Neural crest cell (in vitro differentiated cells): ENCODE results near the gene RAI1. TPM values are rescaled to one million over a fixed set of nuclear protein-coding genes. Genes with fewer than 3 reads are reported as not detected.

Experiments
- DNase-seq: peaks from one replicate; pipeline ENCODE4 v3.0.0; 2021; ENCODE audit warnings: low read depth, mixed read lengths, low spot score
- H3K27ac Mint-ChIP-seq: one replicate; pipeline ENCODE4 v1.8.0; 2021; ENCODE audit warnings: mild to moderate bottlenecking, mixed read lengths; ENCODE audit not compliant: unreplicated experiment
- H3K27me3 Mint-ChIP-seq: 2 replicates; pipeline ENCODE4 v1.8.0; 2021; ENCODE audit warnings: low read depth, mild to moderate bottlenecking, mixed read lengths
- H3K36me3 Mint-ChIP-seq: 2 replicates; pipeline ENCODE4 v1.8.0; 2021; ENCODE audit warnings: low read depth, mild to moderate bottlenecking, mixed read lengths
- H3K4me1 Mint-ChIP-seq: 2 replicates; pipeline ENCODE4 v1.8.0; 2021; ENCODE audit warnings: mixed read lengths
- H3K4me3 Mint-ChIP-seq: one replicate; pipeline ENCODE4 v1.8.0; 2021; ENCODE audit warnings: mild to moderate bottlenecking, mixed read lengths
- H3K9me3 Mint-ChIP-seq: 2 replicates; pipeline ENCODE4 v1.8.0; 2021; ENCODE audit warnings: mixed read lengths
- total RNA-seq: library from RNA; stranded (reverse); gene quantifications from 2 replicates; pipeline ENCODE4 v1.2.1, GENCODE V29; 2021
- TF ChIP-seq, protein P1 (sequence below): fragments of 200-600 bp; sonication (generic); conservative IDR thresholded peaks from 2 replicates; pipeline ENCODE4 v1.5.0; 2021; ENCODE audit warnings: antibody characterized with exemption, mild to moderate bottlenecking

The RAI1 gene
- total RNA-seq, 1 donor from 2014 or later, result 54.0 TPM

DNA sequence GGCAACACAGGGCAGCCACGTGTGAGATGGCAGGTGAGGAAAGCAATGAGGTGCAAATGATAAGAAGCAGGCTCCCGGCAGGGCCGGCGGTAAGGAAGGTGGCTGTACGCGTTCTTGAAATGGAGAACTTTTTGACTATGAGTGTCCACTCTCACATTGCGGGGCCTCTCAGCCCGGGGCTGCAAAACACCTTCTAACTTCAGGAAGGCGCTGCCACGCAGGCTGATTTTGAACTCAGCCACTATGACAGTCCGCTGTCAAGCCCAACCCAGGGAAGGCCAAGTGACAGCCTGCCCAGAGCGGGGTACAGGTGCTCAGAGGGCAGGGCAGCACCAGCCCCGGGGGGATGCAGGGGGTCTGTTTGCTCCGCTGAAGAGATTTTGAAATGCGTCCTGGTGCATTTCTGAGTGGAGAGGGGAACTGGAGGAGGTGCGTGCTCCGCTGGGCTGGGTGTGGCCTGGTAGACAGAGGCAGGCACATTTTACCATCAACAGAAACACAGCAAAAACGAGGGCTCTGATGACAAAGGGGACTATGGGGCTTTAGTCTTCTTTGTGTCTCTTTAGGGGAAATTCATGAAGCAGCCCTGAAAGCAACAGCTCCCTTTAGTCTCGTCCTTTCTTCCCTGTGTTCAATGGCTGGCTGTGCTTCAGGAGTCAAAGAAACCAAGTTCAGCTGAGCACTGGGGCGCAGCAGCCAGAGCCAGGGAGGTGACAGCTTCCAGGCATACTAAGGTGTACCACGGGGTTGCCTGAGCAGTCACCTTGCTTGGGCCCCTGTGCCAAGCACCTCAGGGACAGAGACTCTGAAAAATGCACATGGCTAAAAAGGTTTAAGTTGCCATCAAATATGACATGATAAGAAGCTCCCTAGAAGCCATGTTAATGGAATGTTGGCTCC, 170.1 kb downstream of the RAI1 start:
- no peaks in the 10 kb centered on the region for H3K9me3 Mint-ChIP-seq
- H3K36me3 Mint-ChIP-seq, result no peaks in the 10 kb centered on the region
- peaks cover 42% of the 10 kb centered on the region for H3K4me1 Mint-ChIP-seq
- TF ChIP-seq, protein P1, sequence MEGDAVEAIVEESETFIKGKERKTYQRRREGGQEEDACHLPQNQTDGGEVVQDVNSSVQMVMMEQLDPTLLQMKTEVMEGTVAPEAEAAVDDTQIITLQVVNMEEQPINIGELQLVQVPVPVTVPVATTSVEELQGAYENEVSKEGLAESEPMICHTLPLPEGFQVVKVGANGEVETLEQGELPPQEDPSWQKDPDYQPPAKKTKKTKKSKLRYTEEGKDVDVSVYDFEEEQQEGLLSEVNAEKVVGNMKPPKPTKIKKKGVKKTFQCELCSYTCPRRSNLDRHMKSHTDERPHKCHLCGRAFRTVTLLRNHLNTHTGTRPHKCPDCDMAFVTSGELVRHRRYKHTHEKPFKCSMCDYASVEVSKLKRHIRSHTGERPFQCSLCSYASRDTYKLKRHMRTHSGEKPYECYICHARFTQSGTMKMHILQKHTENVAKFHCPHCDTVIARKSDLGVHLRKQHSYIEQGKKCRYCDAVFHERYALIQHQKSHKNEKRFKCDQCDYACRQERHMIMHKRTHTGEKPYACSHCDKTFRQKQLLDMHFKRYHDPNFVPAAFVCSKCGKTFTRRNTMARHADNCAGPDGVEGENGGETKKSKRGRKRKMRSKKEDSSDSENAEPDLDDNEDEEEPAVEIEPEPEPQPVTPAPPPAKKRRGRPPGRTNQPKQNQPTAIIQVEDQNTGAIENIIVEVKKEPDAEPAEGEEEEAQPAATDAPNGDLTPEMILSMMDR, result no peak
- DNase-seq, result no peak
- H3K4me3 Mint-ChIP-seq, result no peak overlapping the region
- H3K27me3 Mint-ChIP-seq, result no peaks in the 10 kb centered on the region
- H3K27ac Mint-ChIP-seq, result peak overlapping the region; percentile 91

DNA sequence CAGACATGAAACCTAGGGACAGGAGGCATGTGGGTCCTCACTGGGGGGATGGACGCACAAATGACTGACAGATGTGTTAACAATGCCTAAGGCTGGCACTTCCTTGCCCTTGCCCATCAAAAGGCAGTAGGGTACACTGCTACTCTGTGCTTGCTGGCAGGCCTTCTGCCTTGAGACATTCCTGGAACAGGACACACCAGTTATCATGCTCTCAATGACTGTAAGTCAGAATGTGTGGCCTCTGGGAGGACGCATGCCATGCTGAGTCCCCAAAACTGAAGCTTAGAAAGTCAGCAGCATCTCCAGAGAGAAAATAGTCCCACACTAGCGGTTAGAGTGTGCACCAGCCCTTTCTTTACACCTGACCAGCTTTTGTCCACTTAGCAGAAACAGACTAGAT, 171.7 kb downstream of the RAI1 start:
- Mint-ChIP-seq H3K27ac (no peak overlapping the region), H3K4me1 (peaks cover 42% of the 10 kb centered on the region), H3K27me3 (no peaks in the 10 kb centered on the region), H3K4me3 (no peak overlapping the region), H3K36me3 (no peaks in the 10 kb centered on the region), H3K9me3 (no peaks in the 10 kb centered on the region)
- DNase-seq, result no peak
- TF ChIP-seq, protein P1, result no peak

DNA sequence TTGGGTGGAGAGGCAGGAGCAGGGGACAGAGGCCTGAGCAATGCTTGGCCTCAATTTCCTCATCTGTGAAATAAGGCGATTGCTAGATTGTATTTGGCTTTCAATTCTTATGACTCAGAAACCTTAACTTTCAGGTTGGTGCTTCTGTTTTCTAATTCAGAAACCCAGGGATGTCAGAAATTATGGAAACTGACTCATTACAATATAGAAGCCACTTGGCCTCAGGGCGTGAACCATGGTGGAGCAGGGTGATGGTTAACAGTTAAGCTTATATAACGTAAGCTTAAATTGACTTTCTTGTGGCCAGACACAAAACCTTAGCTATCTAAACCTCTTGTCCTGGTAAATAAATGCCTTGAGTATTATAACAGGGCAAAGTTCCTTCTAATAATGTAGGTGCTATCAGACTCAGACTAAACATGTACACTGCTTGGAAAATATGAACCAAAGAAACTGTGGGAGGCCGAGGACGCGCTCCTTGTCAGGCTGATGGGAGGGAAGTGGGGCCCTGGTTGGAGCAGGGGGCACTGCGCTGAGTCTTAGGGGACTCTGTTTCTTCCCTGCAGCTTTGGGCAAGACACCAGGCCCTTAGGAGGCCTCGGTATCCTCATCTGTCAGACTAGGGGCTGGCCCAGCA, 172.7 kb downstream of the RAI1 start:
- Mint-ChIP-seq H3K36me3 (no peaks in the 10 kb centered on the region), H3K4me3 (no peak overlapping the region), H3K9me3 (no peaks in the 10 kb centered on the region), H3K27me3 (no peaks in the 10 kb centered on the region), H3K27ac (no peak overlapping the region), H3K4me1 (peaks cover 42% of the 10 kb centered on the region)
- TF ChIP-seq, protein P1, result no peak
- DNase-seq, result no peak

DNA sequence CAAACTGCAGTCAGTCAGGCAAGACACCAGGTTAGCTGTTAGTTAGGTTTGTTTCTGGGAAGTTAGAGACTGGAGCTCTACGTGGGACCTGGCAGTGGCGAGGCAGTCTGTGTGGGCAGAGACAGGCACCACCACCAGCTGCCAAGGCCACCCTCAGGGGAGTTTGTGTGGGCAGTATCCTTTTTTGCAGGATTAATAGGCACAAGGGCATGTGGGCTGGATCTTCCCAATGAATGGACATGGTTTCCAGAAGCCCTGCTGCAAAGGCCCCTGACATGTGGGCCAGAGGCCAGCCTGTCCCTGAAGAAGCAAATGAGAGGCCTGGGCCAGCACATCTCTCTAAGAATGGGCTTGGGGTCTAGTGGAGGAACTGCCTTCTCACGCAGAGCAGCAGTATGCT, 174.7 kb downstream of the RAI1 start:
- Mint-ChIP-seq H3K9me3 (no peaks in the 10 kb centered on the region), H3K27ac (no peak overlapping the region), H3K36me3 (no peaks in the 10 kb centered on the region), H3K27me3 (no peaks in the 10 kb centered on the region), H3K4me1 (peaks cover 35% of the 10 kb centered on the region), H3K4me3 (no peak overlapping the region)
- TF ChIP-seq, protein P1, result no peak
- DNase-seq, result no peak

DNA sequence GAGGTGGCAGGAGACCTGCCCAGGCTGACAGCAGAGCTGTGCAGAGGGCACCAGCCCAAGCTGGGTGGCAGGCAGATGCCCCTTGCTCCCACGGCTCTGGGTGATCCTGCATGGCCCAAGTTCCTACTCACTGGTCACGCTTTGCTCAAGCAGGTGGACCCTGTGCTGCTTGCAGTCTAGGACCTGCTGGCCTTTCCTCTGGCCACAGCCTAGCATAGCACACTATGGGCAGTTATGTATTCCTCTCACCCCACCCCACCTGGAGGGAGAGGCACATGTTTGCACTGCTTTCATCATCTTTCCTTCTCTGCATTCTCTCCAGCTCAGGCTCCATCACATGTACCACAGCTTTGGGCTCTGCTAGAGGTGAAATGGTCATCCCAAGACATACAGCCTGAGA, 175.1 kb downstream of the RAI1 start:
- no peak for DNase-seq
- no peaks in the 10 kb centered on the region for H3K27me3 Mint-ChIP-seq
- no peak overlapping the region for H3K4me3 Mint-ChIP-seq
- no peaks in the 10 kb centered on the region for H3K9me3 Mint-ChIP-seq
- peaks cover 31% of the 10 kb centered on the region for H3K4me1 Mint-ChIP-seq
- no peaks in the 10 kb centered on the region for H3K36me3 Mint-ChIP-seq
- no peak overlapping the region for H3K27ac Mint-ChIP-seq
- TF ChIP-seq, protein P1, result no peak
